Mesenteric fat pad (tissue), 1 donor: ENCODE data around the gene GJE1. TPM values are rescaled to one million over a fixed set of nuclear protein-coding genes. Genes with fewer than 3 reads are reported as not detected.
"Not testable (repeated sequence)": the region's sequence is repeated elsewhere in the genome, so short reads cannot be mapped to it uniquely, and the experiment has no call there.

ENCODE experiments used
- DNase-seq: peaks from one replicate; pipeline ENCODE4 v3.0.0-alpha.2; 2020; ENCODE audit warnings: low spot score
- long read RNA-seq: library from polyadenylated mRNA; unstranded; transcript quantifications from one replicate; pipeline ENCODE4 v2.0.0, GENCODE V29; 2020
- total RNA-seq: library from RNA; stranded (reverse); fragmentation: NEBNext Ultra II Directional; extraction: Animal tissue kit (Norgen Biotek cat#: 25700); gene quantifications from one replicate; pipeline ENCODE4 v1.2.1, GENCODE V29; 2021
- donor health status: DM: yes; HTN: yes; CAD: no.

GJE1 gene, protein sequence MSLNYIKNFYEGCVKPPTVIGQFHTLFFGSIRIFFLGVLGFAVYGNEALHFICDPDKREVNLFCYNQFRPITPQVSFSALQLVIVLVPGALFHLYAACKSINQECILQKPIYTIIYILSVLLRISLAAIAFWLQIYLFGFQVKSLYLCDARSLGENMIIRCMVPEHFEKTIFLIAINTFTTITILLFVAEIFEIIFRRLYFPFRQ
- total RNA-seq: not detected
- long read RNA-seq: 0 reads

DNA sequence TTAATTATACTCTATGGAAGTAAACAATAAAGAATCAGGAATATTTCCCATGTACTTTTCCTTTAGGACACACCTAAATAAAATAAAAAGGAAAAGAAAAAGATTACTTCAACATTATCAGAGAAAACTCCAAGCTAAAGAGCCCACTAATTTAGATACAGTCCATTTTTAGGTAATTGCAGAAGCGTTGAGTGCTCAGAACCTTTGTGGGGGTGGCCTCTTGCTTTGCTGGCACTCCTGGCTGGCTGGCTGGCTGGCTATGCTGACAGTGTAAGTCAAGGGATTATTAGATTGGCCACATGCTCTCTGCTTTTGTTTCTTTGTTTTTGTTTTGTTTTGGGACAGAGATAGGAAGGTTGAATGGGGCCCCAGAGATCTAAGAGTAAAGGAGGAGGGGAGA, at the start of gene GJE1:
GJE1 (plus strand) TSS at position 301 of the 400 bp plus-strand sequence. CDS start 234 bp downstream, outside the sequence.
- DNase-seq: no peak

- DNase-seq: no peak
Measured at GRCh38 chr6:142087950-142088857, 44.5 kb upstream of the GJE1 start.

GRCh38 chr6:142088858-142089216, 43.9 kb upstream of the GJE1 start:
- DNase-seq: no peak

GRCh38 chr6:142104820-142105219, 27.9 kb upstream of the GJE1 start:
- not testable (repeated sequence) for DNase-seq

GRCh38 chr6:142110820-142111219, 21.9 kb upstream of the GJE1 start:
- not testable (repeated sequence) for DNase-seq

DNA sequence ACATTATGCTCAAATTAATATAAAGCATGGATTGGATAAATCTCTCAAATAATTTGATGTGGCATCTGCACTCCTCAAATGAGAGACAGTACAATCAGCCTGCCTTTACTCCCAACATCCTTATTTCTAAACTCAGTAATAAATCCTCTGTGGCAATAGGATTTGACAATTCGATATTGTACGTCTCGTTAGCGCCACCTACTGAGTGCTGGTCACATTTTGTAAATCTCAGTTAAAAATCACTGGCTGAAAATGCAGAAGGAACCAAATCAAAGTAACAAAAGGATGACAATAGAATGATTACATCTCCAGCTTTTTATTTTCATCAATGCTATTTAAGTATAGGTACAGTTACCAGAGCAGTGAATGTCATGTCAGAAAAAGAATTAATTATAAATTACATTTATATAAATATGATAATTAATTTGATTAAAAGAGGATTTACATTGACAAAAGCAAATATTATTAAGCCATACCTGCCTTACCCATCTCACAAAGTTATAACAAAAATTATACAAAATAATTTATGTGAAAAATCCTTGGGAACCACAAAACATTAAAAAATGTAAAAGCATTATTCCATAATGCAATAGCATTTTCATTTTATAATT, 20.2 kb upstream of the GJE1 start:
- no peak for DNase-seq

DNA sequence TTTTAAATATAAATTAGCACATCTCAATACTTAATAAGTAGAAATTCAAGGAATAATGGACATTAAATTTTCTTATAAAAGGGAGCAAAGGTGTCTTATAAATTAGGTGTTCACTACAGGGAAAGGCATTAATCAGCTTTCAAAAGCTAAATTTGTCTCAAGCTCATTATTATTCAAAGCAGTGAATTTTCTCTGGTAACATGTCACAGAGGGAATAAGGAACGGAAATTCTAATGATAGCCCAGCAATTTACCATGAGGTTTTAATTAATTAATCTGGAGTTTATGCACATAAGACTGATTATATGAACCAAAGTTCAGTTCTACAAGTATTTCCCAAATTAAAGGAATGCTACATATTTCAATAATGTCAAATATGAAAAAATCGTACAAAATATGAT, 15.4 kb upstream of the GJE1 start:
- no peak for DNase-seq

- no peak for DNase-seq
Measured at GRCh38 chr6:142118328-142118727, 14.4 kb upstream of the GJE1 start.

- no peak for DNase-seq
Measured at GRCh38 chr6:142118925-142119324, 13.8 kb upstream of the GJE1 start.

DNA sequence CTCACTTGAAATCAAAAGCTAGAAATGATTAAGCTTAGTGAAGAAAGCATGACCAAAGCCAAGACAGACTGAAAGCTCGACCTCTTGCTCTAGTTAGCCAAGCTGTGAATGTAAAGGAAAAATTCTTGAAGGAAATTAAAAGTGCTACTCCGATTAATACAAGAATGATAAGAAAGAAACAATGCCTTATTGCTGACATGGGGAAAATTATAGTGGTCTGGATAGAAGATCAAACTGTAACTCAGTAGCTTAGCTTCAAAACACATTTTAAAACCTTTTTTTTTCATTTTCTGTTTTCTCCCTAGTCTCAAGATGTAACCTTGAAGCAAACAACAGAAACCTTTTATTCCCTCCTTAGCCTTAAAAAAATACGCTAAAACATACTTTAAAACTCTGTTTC, 11.4 kb upstream of the GJE1 start:
- no peak for DNase-seq

DNA sequence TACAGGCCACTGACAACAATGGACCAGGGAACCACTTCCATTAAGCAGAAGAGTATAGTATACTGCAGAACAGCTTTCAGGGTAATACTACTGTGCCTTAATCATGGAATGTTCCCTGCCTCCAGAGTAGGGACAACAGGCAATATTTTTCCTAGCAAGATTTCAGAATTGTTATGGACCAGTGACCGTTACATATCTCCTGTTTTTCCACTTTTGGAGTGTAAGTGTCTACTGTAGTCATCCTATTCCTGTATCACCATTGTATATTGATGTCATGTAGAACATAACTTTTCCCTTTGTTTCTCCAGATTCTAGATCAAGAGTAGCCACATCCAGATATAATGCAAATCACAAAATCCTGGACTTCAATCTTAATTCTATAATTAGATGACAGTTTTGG, 1.9 kb upstream of the GJE1 start:
- DNase-seq: no peak

- DNase-seq: no peak
Measured at GRCh38 chr6:142138876-142139275, 6.2 kb downstream of the GJE1 start.

GRCh38 chr6:142141531-142141930, 8.8 kb downstream of the GJE1 start:
- not testable (repeated sequence) for DNase-seq

DNA sequence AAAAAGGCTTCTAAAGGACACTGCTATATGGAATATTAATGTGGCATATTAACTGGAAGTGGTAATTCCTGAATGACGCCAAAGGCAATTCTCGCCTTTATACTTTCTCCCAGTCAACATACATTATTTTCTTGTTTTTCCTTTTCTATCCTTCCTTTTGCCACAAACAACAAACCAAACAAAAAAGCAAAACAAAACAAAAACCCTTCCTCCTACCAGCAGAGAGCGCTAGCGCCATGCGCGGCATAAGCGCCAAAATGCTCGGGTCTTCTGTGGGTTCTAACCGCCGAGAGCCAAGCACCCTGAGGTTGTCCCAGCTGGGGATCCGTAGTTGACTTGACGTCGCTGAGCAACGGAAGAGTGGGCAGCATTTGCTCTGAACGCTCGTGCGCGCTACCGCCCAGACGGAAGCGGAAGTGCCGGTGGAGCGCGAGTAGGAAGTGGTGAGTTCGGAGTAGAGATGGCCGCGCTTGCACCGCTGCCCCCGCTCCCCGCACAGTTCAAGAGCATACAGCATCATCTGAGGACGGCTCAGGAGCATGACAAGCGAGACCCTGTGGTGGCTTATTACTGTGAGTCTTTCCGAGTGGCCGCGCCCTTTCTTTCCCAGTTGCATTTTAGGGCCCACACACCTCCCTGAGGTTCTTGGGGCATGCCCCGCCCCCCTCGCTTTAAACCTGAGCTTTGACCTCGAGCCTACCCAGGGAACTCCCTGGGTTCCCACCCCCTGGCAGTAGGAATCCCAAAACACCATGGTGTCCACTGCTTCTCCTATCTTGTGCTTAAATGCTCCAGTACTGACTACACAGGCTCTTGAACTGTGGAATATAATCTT, 14.3 kb downstream of the GJE1 start, which contains the start of the genes NMBR and VTA1:
NMBR (minus strand) TSS at position 295 of the 835 bp plus-strand sequence. CDS start 58,464 bp downstream, outside the sequence.
VTA1 (plus strand) TSS at position 436 of the 835 bp plus-strand sequence; CDS start at position 461, 25 bp downstream.
- peak; percentile 97 for DNase-seq

DNA sequence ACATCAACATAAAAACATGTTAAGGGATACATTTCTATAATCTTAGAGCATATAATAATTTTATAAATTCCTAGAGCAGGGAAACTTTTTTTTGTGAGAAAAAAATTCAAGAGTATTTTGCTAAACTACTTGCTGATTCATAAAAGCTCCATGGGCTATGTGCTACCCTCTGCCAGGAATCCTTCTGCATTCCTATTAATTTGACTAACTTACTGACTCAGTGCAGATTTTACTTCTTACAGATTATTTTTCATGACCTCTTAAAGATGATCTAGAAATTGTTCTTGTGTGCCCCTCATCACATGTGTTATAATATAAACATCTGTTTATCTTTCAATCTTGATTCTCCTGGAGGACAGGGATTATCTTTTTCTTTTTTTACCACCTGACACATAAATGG, 20.0 kb downstream of the GJE1 start:
- no peak for DNase-seq

- DNase-seq: no peak
Measured at GRCh38 chr6:142153196-142153595, 20.5 kb downstream of the GJE1 start.

DNA sequence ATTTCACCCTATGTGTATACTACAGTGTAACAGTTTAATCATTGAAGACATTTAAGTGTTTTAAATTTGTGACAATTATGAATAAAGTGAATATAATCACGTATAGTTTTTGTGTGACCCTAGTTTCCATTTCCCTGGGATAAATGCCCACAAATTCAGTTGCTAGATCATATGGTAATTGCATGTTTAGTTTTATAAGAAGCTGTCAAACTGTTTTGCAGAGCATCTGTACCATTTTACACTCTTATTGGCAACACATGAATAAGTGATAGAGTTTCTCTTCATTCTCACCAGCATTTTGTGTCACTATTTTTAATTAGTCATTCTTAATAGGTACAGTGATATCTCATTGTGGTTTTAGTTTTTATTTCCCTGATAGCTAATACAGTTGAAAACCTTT, 21.6 kb downstream of the GJE1 start:
- DNase-seq: no peak

GRCh38 chr6:142155091-142155490, 22.4 kb downstream of the GJE1 start:
- no peak for DNase-seq

DNA sequence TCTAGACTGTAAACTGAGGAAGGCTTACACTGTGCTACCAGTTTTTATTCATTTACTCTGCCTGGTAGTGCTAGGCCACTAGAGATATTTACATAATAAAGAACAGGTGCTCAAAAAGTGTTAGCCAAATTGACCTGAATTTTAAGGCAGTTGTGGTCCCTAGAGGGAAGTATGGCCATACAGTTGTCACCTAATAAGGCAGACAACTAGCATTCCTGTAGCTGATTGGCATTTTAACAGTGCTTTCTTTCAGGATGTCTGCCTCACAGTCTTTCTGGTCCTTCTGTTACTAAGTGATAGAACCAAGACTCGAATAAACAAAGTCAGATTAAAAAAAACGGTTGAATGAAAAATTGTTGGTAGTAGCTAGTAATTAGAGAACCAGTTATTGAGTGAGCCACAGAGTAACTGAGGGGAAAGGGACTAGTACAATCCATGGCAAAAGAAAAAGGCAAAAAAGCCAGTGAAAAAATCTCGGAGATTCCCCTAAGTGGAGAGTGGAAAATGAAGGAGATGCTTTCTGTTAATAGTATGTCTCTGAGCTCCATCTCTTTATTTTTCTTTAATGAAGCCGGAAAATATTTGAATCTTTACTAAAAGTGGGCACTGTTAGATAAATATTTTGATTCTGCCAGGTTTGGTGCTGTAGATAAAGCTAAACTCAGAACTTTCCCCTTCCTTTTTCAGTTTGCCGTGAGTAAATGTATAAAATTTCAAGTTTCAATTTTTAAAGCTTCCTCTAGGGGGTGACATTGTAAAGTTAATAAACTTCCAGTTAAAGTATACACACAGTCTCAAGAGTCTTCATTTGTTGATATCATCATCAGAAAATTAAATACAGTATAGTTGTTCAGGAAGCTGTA, 23.4 kb downstream of the GJE1 start:
- no peak for DNase-seq

GRCh38 chr6:142156758-142157068, 24.0 kb downstream of the GJE1 start:
- not testable (repeated sequence) for DNase-seq
